ENCODE results near the gene SLC1A2.

Gene SLC1A2

GRCh38 chr11:35238882-35239281 is 180.5 kb downstream of the SLC1A2 start:
- Histone ChIP-seq H3K27ac (ENCODE audit: low read depth, low read length) (no peak overlapping the region), H3K36me3 (ENCODE audit: control insufficient read depth in 1 of 2, insufficient read depth in 2 of 2, low read length in 2 of 2) (no peaks in the 10 kb centered on the region), H3K9ac (ENCODE audit: low read depth in 1 of 2, low read length in 2 of 2) (no peak overlapping the region), H3K4me3 (ENCODE audit: low read depth in 1 of 2, low read length in 2 of 2) (no peak overlapping the region), H3K4me1 (ENCODE audit: control insufficient read depth in 1 of 2, insufficient read depth in 2 of 2, low read length in 2 of 2) (peaks cover 0 to 22% of the 10 kb centered on the region in 2 donors), H3K27me3 (ENCODE audit: control insufficient read depth in 1 of 2, insufficient read depth in 2 of 2, low read length in 2 of 2) (no peaks in the 10 kb centered on the region), H3K9me3 (ENCODE audit: control insufficient read depth in 1 of 2, low read length in 2 of 2) (no peaks in the 10 kb centered on the region)

DNA sequence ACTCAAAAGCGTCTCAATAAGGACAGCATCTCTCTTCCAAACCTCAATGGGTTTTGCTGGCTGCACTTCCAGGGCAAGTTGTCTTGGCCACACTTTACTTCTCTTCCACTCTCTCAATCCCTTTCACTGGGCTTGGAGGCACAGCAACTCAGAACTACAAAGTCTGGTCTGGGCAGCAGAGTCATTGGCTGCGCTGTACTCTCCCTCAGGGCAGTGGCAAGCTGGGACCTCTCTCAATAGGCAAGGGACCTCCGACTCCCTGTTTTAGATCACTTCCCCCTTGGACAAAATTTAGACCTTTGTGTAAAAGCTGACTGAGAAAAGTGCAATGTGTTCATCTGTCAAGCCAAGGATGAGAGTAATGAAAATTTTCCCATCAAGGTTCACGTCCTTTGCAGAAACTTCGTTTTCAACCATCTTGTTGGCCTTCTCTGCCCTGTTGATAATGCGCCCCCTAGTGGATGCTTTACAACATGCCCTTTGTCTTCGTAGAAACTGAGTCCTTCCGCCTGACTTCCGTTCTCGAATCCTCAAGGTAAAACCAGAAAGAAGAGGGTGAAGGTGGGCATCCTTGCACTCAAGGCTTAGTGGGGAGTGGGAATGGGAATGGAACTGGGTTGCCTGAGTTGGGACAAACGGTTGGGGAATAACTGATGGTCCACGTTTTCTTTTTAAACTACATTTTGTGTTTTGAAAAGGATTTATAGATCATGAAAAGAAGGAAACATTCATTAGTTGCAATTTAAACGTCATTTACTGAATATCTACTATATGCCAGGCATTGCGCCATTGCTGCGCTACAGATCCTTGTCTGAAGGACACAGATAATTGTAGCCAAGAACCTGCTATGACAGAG is 181.3 kb downstream of the SLC1A2 start:
- H3K27ac ChIP-seq (ENCODE audit: low read depth, low read length) = no peak overlapping the region

GRCh38 chr11:35237351-35237750 is 182.0 kb downstream of the SLC1A2 start:
- no peak overlapping the region for H3K9ac ChIP-seq (ENCODE audit: low read depth in 1 of 2, low read length in 2 of 2)
- no peaks in the 10 kb centered on the region for H3K9me3 ChIP-seq (ENCODE audit: control insufficient read depth in 1 of 2, low read length in 2 of 2)
- H3K27ac ChIP-seq (ENCODE audit: low read depth, low read length) = no peak overlapping the region
- no peaks in the 10 kb centered on the region for H3K27me3 ChIP-seq (ENCODE audit: control insufficient read depth in 1 of 2, insufficient read depth in 2 of 2, low read length in 2 of 2)
- no peaks in the 10 kb centered on the region for H3K36me3 ChIP-seq (ENCODE audit: control insufficient read depth in 1 of 2, insufficient read depth in 2 of 2, low read length in 2 of 2)
- peaks cover 0 to 22% of the 10 kb centered on the region in 2 donors for H3K4me1 ChIP-seq (ENCODE audit: control insufficient read depth in 1 of 2, insufficient read depth in 2 of 2, low read length in 2 of 2)
- no peak overlapping the region for H3K4me3 ChIP-seq (ENCODE audit: low read depth in 1 of 2, low read length in 2 of 2)

More for the DNA sequence above, 181.3 kb downstream of the SLC1A2 start:
- Histone ChIP-seq H3K4me1 (ENCODE audit: control insufficient read depth in 1 of 2, insufficient read depth in 2 of 2, low read length in 2 of 2) (peaks cover 0 to 22% of the 10 kb centered on the region in 2 donors), H3K4me3 (ENCODE audit: low read depth in 1 of 2, low read length in 2 of 2) (no peak overlapping the region), H3K9ac (ENCODE audit: low read depth in 1 of 2, low read length in 2 of 2) (no peak overlapping the region), H3K36me3 (ENCODE audit: control insufficient read depth in 1 of 2, insufficient read depth in 2 of 2, low read length in 2 of 2) (no peaks in the 10 kb centered on the region), H3K9me3 (ENCODE audit: control insufficient read depth in 1 of 2, low read length in 2 of 2) (no peaks in the 10 kb centered on the region), H3K27me3 (ENCODE audit: control insufficient read depth in 1 of 2, insufficient read depth in 2 of 2, low read length in 2 of 2) (no peaks in the 10 kb centered on the region)

- Histone ChIP-seq H3K4me3 (ENCODE audit: low read depth in 1 of 2, low read length in 2 of 2) (no peak overlapping the region), H3K36me3 (ENCODE audit: control insufficient read depth in 1 of 2, insufficient read depth in 2 of 2, low read length in 2 of 2) (no peaks in the 10 kb centered on the region), H3K27ac (ENCODE audit: low read depth, low read length) (no peak overlapping the region), H3K9me3 (ENCODE audit: control insufficient read depth in 1 of 2, low read length in 2 of 2) (no peaks in the 10 kb centered on the region), H3K9ac (ENCODE audit: low read depth in 1 of 2, low read length in 2 of 2) (no peak overlapping the region), H3K4me1 (ENCODE audit: control insufficient read depth in 1 of 2, insufficient read depth in 2 of 2, low read length in 2 of 2) (peaks cover 0 to 22% of the 10 kb centered on the region in 2 donors), H3K27me3 (ENCODE audit: control insufficient read depth in 1 of 2, insufficient read depth in 2 of 2, low read length in 2 of 2) (no peaks in the 10 kb centered on the region)
These were observed 182.7 kb downstream of the SLC1A2 start for GRCh38 chr11:35236667-35237003.

DNA sequence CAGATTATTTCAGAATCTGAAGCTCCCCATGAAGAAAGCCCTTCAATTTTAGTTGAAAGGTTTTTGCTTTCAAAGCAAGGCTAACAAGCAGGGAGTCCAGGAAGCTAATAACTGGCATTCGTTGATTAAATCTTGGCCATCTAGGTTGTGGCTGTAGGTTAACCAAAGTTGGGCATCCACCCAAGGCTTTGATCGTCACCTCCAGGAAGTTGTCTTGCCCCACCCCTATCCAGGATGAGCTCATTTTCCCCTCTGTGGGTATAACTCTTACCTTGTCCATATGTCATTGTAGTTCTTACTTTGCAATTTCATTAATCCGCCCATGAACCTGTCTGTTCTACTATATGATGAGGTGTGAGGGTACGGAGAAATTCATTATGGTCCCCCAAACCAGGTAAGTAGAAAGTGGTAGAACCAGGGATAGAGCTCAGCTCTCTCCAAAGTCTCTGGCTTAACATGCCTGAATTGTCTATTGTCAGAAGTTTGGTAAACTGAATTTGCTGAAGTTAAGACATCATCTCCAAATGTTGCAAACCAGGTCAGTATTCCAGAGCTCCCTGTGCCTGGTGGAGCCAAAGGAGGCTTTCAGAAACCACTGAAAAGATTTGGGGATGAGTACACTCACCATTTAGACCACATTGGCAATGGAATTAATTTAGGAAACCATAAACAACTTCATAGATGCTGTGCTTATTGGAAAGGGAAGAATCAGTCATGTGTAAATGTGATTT is 183.3 kb downstream of the SLC1A2 start:
- Histone ChIP-seq H3K4me1 (ENCODE audit: control insufficient read depth in 1 of 2, insufficient read depth in 2 of 2, low read length in 2 of 2) (peaks cover 0 to 22% of the 10 kb centered on the region in 2 donors), H3K27ac (ENCODE audit: low read depth, low read length) (no peak overlapping the region), H3K9me3 (ENCODE audit: control insufficient read depth in 1 of 2, low read length in 2 of 2) (no peaks in the 10 kb centered on the region), H3K4me3 (ENCODE audit: low read depth in 1 of 2, low read length in 2 of 2) (no peak overlapping the region), H3K27me3 (ENCODE audit: control insufficient read depth in 1 of 2, insufficient read depth in 2 of 2, low read length in 2 of 2) (no peaks in the 10 kb centered on the region), H3K36me3 (ENCODE audit: control insufficient read depth in 1 of 2, insufficient read depth in 2 of 2, low read length in 2 of 2) (no peaks in the 10 kb centered on the region), H3K9ac (ENCODE audit: low read depth in 1 of 2, low read length in 2 of 2) (no peak overlapping the region)

GRCh38 chr11:35235498-35235897 is 183.9 kb downstream of the SLC1A2 start:
- H3K9ac ChIP-seq (ENCODE audit: low read depth in 1 of 2, low read length in 2 of 2) = no peak overlapping the region
- no peak overlapping the region for H3K4me3 ChIP-seq (ENCODE audit: low read depth in 1 of 2, low read length in 2 of 2)
- H3K9me3 ChIP-seq (ENCODE audit: control insufficient read depth in 1 of 2, low read length in 2 of 2) = no peaks in the 10 kb centered on the region
- peaks cover 0 to 22% of the 10 kb centered on the region in 2 donors for H3K4me1 ChIP-seq (ENCODE audit: control insufficient read depth in 1 of 2, insufficient read depth in 2 of 2, low read length in 2 of 2)
- H3K27me3 ChIP-seq (ENCODE audit: control insufficient read depth in 1 of 2, insufficient read depth in 2 of 2, low read length in 2 of 2) = no peaks in the 10 kb centered on the region
- peaks cover 4 to 5% of the 10 kb centered on the region in 2 donors for H3K36me3 ChIP-seq (ENCODE audit: control insufficient read depth in 1 of 2, insufficient read depth in 2 of 2, low read length in 2 of 2)
- H3K27ac ChIP-seq (ENCODE audit: low read depth, low read length) = no peak overlapping the region

DNA sequence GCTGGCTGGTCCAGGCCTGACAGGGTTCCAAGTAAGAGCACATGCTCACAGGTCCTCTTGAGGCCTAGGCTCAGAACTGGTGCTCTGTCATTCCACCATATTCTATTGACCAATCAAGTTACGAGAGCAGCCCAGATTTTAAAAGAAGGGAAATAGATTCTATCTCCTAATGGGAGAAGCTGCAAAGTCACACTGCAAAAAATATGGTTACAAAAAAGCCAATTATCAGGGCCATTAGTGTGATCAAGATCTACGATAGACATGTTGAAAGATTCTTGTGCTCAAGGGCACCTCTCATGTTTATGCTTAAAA is 184.2 kb downstream of the SLC1A2 start:
- Histone ChIP-seq H3K36me3 (ENCODE audit: control insufficient read depth in 1 of 2, insufficient read depth in 2 of 2, low read length in 2 of 2) (peaks cover 8 to 9% of the 10 kb centered on the region in 2 donors), H3K27me3 (ENCODE audit: control insufficient read depth in 1 of 2, insufficient read depth in 2 of 2, low read length in 2 of 2) (no peaks in the 10 kb centered on the region), H3K27ac (ENCODE audit: low read depth, low read length) (no peak overlapping the region), H3K9me3 (ENCODE audit: control insufficient read depth in 1 of 2, low read length in 2 of 2) (no peaks in the 10 kb centered on the region), H3K9ac (ENCODE audit: low read depth in 1 of 2, low read length in 2 of 2) (no peak overlapping the region), H3K4me1 (ENCODE audit: control insufficient read depth in 1 of 2, insufficient read depth in 2 of 2, low read length in 2 of 2) (peaks cover 0 to 22% of the 10 kb centered on the region in 2 donors), H3K4me3 (ENCODE audit: low read depth in 1 of 2, low read length in 2 of 2) (no peak overlapping the region)

DNA sequence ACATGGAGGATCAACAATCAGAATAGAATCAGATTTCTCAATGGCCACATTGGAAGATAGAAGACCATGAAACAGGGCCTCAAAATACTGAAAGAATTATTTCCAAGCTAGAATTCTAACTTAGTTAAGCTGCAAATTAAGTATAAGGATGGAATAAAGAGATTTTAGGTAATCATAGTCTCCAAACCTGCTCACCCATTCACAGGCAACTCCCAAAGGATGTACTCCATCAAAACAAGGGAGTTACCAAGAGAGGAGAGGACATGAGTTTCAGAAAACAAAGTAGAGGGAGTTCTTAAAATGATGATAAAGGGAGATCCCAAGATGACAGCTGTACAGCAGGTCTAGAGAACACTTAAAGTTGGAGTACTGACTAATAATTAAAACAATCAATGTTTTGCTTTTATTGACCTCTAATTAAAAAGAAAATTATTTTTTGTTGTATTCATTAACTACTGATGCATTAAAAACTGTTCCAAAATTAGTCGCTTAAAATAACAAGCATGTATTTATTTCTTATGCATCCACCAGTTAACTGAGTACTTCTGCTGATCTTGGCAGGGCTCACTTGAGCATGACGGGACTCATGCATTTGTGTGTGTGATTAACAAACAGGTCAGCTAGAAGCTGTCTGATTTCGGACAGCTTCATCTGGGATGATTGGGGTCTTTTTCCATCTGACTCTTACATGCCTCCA is 184.8 kb downstream of the SLC1A2 start:
- Histone ChIP-seq H3K27ac (ENCODE audit: low read depth, low read length) (no peak overlapping the region), H3K9me3 (ENCODE audit: control insufficient read depth in 1 of 2, low read length in 2 of 2) (no peaks in the 10 kb centered on the region), H3K4me1 (ENCODE audit: control insufficient read depth in 1 of 2, insufficient read depth in 2 of 2, low read length in 2 of 2) (peaks cover 0 to 22% of the 10 kb centered on the region in 2 donors), H3K4me3 (ENCODE audit: low read depth in 1 of 2, low read length in 2 of 2) (no peak overlapping the region), H3K27me3 (ENCODE audit: control insufficient read depth in 1 of 2, insufficient read depth in 2 of 2, low read length in 2 of 2) (no peaks in the 10 kb centered on the region), H3K36me3 (ENCODE audit: control insufficient read depth in 1 of 2, insufficient read depth in 2 of 2, low read length in 2 of 2) (peaks cover 11 to 12% of the 10 kb centered on the region in 2 donors), H3K9ac (ENCODE audit: low read depth in 1 of 2, low read length in 2 of 2) (no peak overlapping the region)

- no peaks in the 10 kb centered on the region for H3K27me3 ChIP-seq (ENCODE audit: control insufficient read depth in 1 of 2, insufficient read depth in 2 of 2, low read length in 2 of 2)
- H3K9me3 ChIP-seq (ENCODE audit: control insufficient read depth in 1 of 2, low read length in 2 of 2) = no peaks in the 10 kb centered on the region
- H3K4me1 ChIP-seq (ENCODE audit: control insufficient read depth in 1 of 2, insufficient read depth in 2 of 2, low read length in 2 of 2) = peaks cover 0 to 22% of the 10 kb centered on the region in 2 donors
- no peak overlapping the region for H3K4me3 ChIP-seq (ENCODE audit: low read depth in 1 of 2, low read length in 2 of 2)
- no peak overlapping the region for H3K9ac ChIP-seq (ENCODE audit: low read depth in 1 of 2, low read length in 2 of 2)
- peaks cover 18 to 21% of the 10 kb centered on the region in 2 donors for H3K36me3 ChIP-seq (ENCODE audit: control insufficient read depth in 1 of 2, insufficient read depth in 2 of 2, low read length in 2 of 2)
- H3K27ac ChIP-seq (ENCODE audit: low read depth, low read length) = no peak overlapping the region
These were observed 185.8 kb downstream of the SLC1A2 start for GRCh38 chr11:35233518-35233917.

- no peaks in the 10 kb centered on the region for H3K9me3 ChIP-seq (ENCODE audit: control insufficient read depth in 1 of 2, low read length in 2 of 2)
- H3K36me3 ChIP-seq (ENCODE audit: control insufficient read depth in 1 of 2, insufficient read depth in 2 of 2, low read length in 2 of 2) = peaks cover 21% of the 10 kb centered on the region in 2 donors
- H3K4me3 ChIP-seq (ENCODE audit: low read depth in 1 of 2, low read length in 2 of 2) = no peak overlapping the region
- H3K27ac ChIP-seq (ENCODE audit: low read depth, low read length) = no peak overlapping the region
- H3K27me3 ChIP-seq (ENCODE audit: control insufficient read depth in 1 of 2, insufficient read depth in 2 of 2, low read length in 2 of 2) = no peaks in the 10 kb centered on the region
- H3K9ac ChIP-seq (ENCODE audit: low read depth in 1 of 2, low read length in 2 of 2) = no peak overlapping the region
- peaks cover 0 to 22% of the 10 kb centered on the region in 2 donors for H3K4me1 ChIP-seq (ENCODE audit: control insufficient read depth in 1 of 2, insufficient read depth in 2 of 2, low read length in 2 of 2)
These were observed 186.4 kb downstream of the SLC1A2 start for GRCh38 chr11:35232891-35233330.
